Ectodermal cell (in vitro differentiated cells): ENCODE results near the gene NOL4L.

Experiments used
- H3K27ac ChIP-seq: 2 replicates; pipeline ENCODE4 v1.7.0; 2013; ENCODE audit warnings: mild to moderate bottlenecking, low read depth, low read length; ENCODE audit not compliant: insufficient read depth, poor library complexity, severe bottlenecking
- H3K27me3 ChIP-seq: 2 replicates; pipeline ENCODE4 v1.7.0; 2013; ENCODE audit warnings: mild to moderate bottlenecking, low read length; ENCODE audit not compliant: insufficient read depth, control insufficient read depth, poor library complexity, severe bottlenecking
- H3K36me3 ChIP-seq: one replicate; pipeline ENCODE4 v1.7.0; 2013; ENCODE audit warnings: low read length; ENCODE audit not compliant: control insufficient read depth, insufficient read depth
- H3K4me1 ChIP-seq: one replicate; pipeline ENCODE4 v1.7.0; 2013; ENCODE audit warnings: low read length; ENCODE audit not compliant: control insufficient read depth, insufficient read depth
- H3K4me3 ChIP-seq: 2 replicates; pipeline ENCODE4 v1.7.0; 2013; ENCODE audit warnings: low read depth, low read length, control low read depth; ENCODE audit not compliant: insufficient read depth
- H3K9me3 ChIP-seq: 2 replicates; pipeline ENCODE4 v1.7.0; 2013; ENCODE audit warnings: mild to moderate bottlenecking, low read length, moderate library complexity; ENCODE audit not compliant: control insufficient read depth
- WGBS, 2 experiments: methylation state at CpG; one replicate each; pipeline ENCODE4 v1.1.7; 2013; ENCODE audit warnings: missing lambda C conversion rate in 2 of 2; 5-methylcytosine and 5-hydroxymethylcytosine counted together

Gene NOL4L

DNA sequence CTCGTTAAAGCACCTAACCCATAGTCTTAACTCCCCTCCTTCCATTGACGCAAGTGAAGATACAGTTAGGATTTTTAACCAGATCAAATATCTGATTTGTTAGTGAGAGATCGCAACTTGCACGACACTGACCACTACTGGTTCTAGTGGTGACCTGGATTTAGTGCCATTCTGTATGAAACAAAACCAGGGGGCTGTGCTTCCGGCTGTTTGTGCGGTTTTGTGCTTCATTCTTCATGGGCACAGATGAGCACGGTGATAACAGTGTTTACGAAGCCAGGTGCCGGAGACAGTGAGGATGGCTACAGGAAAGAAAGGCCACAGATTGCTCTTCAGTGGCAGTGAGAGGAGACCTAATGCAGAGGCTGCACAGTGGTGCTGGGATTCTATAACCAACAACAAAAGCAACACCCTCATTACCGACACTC, 75.5 kb downstream of the NOL4L start:
- Histone ChIP-seq H3K4me3 (no peak overlapping the region), H3K9me3 (no peaks in the 10 kb centered on the region), H3K27me3 (no peaks in the 10 kb centered on the region), H3K4me1 (peaks cover 22% of the 10 kb centered on the region), H3K36me3 (no peaks in the 10 kb centered on the region), H3K27ac (no peak overlapping the region)
- 89 to 90% methylated on average over 8 to 10 of the region's 10 CpGs for WGBS, 2 experiments

DNA sequence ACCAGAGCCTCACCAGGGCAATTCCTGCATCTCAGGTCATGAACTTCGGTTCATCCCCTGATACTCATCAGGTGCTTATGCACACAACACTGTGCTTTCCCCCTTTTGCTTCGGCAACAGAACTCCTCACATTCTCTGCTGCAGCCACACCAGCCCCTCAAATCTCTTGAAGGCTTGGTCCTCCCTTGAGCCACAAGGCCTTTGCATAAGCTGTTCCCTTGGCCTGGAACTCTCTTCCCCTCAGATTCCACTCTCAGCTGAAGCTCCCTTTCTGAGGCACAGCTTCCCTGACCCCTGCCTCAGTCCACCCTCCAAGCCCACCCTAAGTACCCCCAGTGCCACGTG, 76.4 kb downstream of the NOL4L start:
- no peaks in the 10 kb centered on the region for H3K9me3 ChIP-seq
- H3K4me3 ChIP-seq: no peak overlapping the region
- 89% methylated on average over 3 of the region's 3 CpGs for WGBS, 2 experiments
- peaks cover 22% of the 10 kb centered on the region for H3K4me1 ChIP-seq
- no peaks in the 10 kb centered on the region for H3K27me3 ChIP-seq
- H3K36me3 ChIP-seq: no peaks in the 10 kb centered on the region
- H3K27ac ChIP-seq: no peak overlapping the region

GRCh38 chr20:32507998-32508774, 76.9 kb downstream of the NOL4L start:
- peaks cover 22% of the 10 kb centered on the region for H3K4me1 ChIP-seq
- no peak overlapping the region for H3K27ac ChIP-seq
- WGBS, 2 experiments: 93 to 97% methylated on average over 10 to 11 of the region's 11 CpGs
- no peaks in the 10 kb centered on the region for H3K36me3 ChIP-seq
- H3K4me3 ChIP-seq: no peak overlapping the region
- no peaks in the 10 kb centered on the region for H3K9me3 ChIP-seq
- H3K27me3 ChIP-seq: no peaks in the 10 kb centered on the region

- WGBS, 2 experiments: 58 to 59% methylated on average over 3 of the region's 3 CpGs
- H3K27ac ChIP-seq: no peak overlapping the region
- no peaks in the 10 kb centered on the region for H3K27me3 ChIP-seq
Measured at GRCh38 chr20:32506721-32507120, 78.4 kb downstream of the NOL4L start.

GRCh38 chr20:32505723-32506473, 79.2 kb downstream of the NOL4L start:
- WGBS, 2 experiments: 87 to 88% methylated on average over 6 to 7 of the region's 8 CpGs
- Histone ChIP-seq H3K9me3 (no peaks in the 10 kb centered on the region), H3K4me3 (no peak overlapping the region), H3K27ac (no peak overlapping the region), H3K4me1 (peaks cover 15% of the 10 kb centered on the region), H3K27me3 (no peaks in the 10 kb centered on the region), H3K36me3 (no peaks in the 10 kb centered on the region)

More at GRCh38 chr20:32506721-32507120, 78.4 kb downstream of the NOL4L start:
- Histone ChIP-seq H3K9me3 (no peaks in the 10 kb centered on the region), H3K36me3 (no peaks in the 10 kb centered on the region), H3K4me1 (peaks cover 22% of the 10 kb centered on the region), H3K4me3 (no peak overlapping the region)

GRCh38 chr20:32501709-32502108, 83.4 kb downstream of the NOL4L start:
- H3K27me3 ChIP-seq: no peaks in the 10 kb centered on the region
- H3K36me3 ChIP-seq: no peaks in the 10 kb centered on the region
- no peak overlapping the region for H3K27ac ChIP-seq
- no peaks in the 10 kb centered on the region for H3K9me3 ChIP-seq
- no peak overlapping the region for H3K4me3 ChIP-seq
- H3K4me1 ChIP-seq: peaks cover 10% of the 10 kb centered on the region
- WGBS, 2 experiments: 100% methylated on average over 2 of the region's 3 CpGs

- Histone ChIP-seq H3K4me3 (no peak overlapping the region), H3K36me3 (no peaks in the 10 kb centered on the region), H3K9me3 (no peaks in the 10 kb centered on the region), H3K4me1 (peaks cover 10% of the 10 kb centered on the region), H3K27ac (no peak overlapping the region), H3K27me3 (no peaks in the 10 kb centered on the region)
- WGBS, 2 experiments: 59% methylated on average over 13 of the region's 13 CpGs
Measured at GRCh38 chr20:32497589-32498224, 87.4 kb downstream of the NOL4L start.

DNA sequence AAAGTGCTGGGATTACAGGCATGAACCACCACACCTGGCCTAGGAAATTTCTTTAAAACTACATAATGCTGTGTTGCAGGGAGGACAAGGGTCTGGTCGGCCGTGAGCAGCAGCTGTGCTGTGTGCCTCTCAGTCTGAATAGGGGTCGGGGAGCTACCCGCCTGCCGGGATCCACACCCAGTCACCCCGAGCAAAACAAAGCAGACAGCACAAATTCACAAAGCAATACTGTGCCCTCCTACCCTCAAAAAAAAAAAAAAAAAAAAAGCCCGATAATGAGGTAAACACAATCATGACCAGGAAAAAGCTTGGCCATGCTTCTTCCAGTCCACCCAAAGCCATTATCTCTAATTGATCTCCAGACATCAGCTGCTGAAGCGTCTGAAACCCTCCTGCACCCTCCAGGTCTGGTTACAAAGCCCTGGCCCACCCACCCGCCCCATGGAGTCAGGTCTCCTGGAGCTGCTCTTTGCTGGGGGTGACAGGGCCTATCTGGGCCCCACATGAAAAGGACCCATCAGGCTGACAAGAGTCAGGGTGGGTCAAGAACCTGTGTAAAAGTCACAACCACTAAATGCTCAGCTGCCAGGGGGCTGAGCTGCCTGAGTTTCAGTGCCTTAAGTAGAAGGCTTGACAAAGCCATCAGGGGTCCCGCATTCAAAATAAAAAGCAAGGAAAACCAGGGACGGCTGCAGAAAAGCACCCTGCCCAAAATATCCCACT, 88.2 kb downstream of the NOL4L start:
- Histone ChIP-seq H3K36me3 (no peaks in the 10 kb centered on the region), H3K9me3 (no peaks in the 10 kb centered on the region), H3K27ac (no peak overlapping the region), H3K27me3 (no peaks in the 10 kb centered on the region), H3K4me3 (no peak overlapping the region), H3K4me1 (peaks cover 10% of the 10 kb centered on the region)
- 55 to 65% methylated on average over 11 of the region's 11 CpGs for WGBS, 2 experiments

GRCh38 chr20:32495949-32496348, 89.2 kb downstream of the NOL4L start:
- no peak overlapping the region for H3K4me3 ChIP-seq
- no peaks in the 10 kb centered on the region for H3K36me3 ChIP-seq
- WGBS, 2 experiments: 93 to 95% methylated on average over 5 of the region's 5 CpGs
- no peaks in the 10 kb centered on the region for H3K9me3 ChIP-seq
- peaks cover 10% of the 10 kb centered on the region for H3K4me1 ChIP-seq
- no peak overlapping the region for H3K27ac ChIP-seq
- no peaks in the 10 kb centered on the region for H3K27me3 ChIP-seq

DNA sequence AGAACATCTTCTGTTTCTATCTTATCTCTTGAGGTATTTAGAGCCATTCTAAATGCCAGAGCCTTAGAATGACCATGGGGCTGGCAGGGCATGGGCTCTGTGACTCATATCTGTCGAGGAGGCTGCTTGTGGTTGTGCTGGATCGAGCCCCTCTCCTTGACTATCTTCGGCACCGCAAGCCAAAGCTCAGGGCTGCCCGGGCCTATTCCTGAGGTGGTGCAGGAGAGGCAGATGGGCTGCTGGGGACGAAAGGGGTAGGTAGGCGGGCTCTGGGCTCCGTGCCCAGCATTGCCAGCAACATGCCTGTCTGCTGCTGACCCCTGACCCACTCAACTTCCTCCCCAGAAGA, 89.9 kb downstream of the NOL4L start:
- WGBS, 2 experiments: 92 to 93% methylated on average over 8 of the region's 8 CpGs
- no peaks in the 10 kb centered on the region for H3K36me3 ChIP-seq
- no peak overlapping the region for H3K27ac ChIP-seq
- no peaks in the 10 kb centered on the region for H3K9me3 ChIP-seq
- H3K27me3 ChIP-seq: no peaks in the 10 kb centered on the region
- peaks cover 10% of the 10 kb centered on the region for H3K4me1 ChIP-seq
- H3K4me3 ChIP-seq: no peak overlapping the region
